Endothelial cell of umbilical vein (primary cell): ENCODE results near the gene PTGDR2. TPM values are rescaled to one million over a fixed set of nuclear protein-coding genes. Genes with fewer than 3 reads are reported as not detected.

Experiments used
- BruUV-seq: library from RNA; stranded (reverse); fragments of 400-500 nt; replicated peaks from 2 replicates; lab custom pipeline; 2021; lab: Mats Ljungman, UMichigan
- CTCF ChIA-PET: fragments of 300-600, 350-600 bp; sonication (Branson Sonifier 250); formaldehyde crosslinking; loops from one replicate; lab custom pipeline; 2021; ENCODE audit warnings: antibody characterized with exemption, inconsistent platforms; lab: Charles Lee
- POLR2A ChIA-PET: fragments of 300-600, 350-600 bp; sonication (Branson Sonifier 250); formaldehyde crosslinking; loops from one replicate; lab custom pipeline; 2021; ENCODE audit warnings: antibody characterized with exemption, inconsistent platforms; lab: Charles Lee
- DNase-seq: peaks from one replicate; pipeline ENCODE4 v3.0.0-alpha.2; 2011; ENCODE audit warnings: low read depth, low spot score
- FAIRE-seq: peaks from 2 replicates; lab custom pipeline; 2011; peaks lifted over from hg19 to GRCh38; lab: Jason Lieb, UNC
- H2AFZ ChIP-seq: 2 replicates; pipeline ENCODE4 v1.6.0; 2012; ENCODE audit warnings: low read depth, low read length, control low read depth, inconsistent platforms
- H3K27ac ChIP-seq: 2 replicates; pipeline ENCODE4 v1.5.1; 2011; ENCODE audit warnings: low read depth, mild to moderate bottlenecking, control low read depth, low read length, moderate library complexity; ENCODE audit not compliant: insufficient read depth
- H3K27me3 ChIP-seq, 2 experiments: 2 replicates each; pipeline versions ENCODE4 v1.6.0 to v1.6.1; 2011; ENCODE audit warnings: low read length in 2 of 2, mixed read lengths in 1 of 2; ENCODE audit not compliant: control insufficient read depth in 2 of 2, insufficient read depth in 2 of 2
- H3K36me3 ChIP-seq, 2 experiments: 2 replicates in 1 of 2; 3 replicates in 1 of 2; pipeline ENCODE4 v1.5.1; 2011; ENCODE audit warnings: low read length in 2 of 2, mild to moderate bottlenecking in 1 of 2, moderate library complexity in 1 of 2; ENCODE audit not compliant: control insufficient read depth in 2 of 2, insufficient read depth in 2 of 2; ENCODE audit errors: extremely low read depth in 1 of 2
- H3K4me1 ChIP-seq: 3 replicates; pipeline ENCODE4 v1.5.1; 2011; ENCODE audit warnings: mild to moderate bottlenecking, low read length; ENCODE audit not compliant: control insufficient read depth, insufficient read depth; ENCODE audit errors: extremely low read depth
- H3K4me2 ChIP-seq: 2 replicates; pipeline ENCODE4 v1.6.1; 2011; ENCODE audit warnings: low read length, control low read depth, mixed read lengths; ENCODE audit not compliant: insufficient read depth
- H3K4me3 ChIP-seq, 3 experiments: fragments of 200-600 bp in 1 of 3; sonication (generic), shearing (Covaris generic) in 1 of 3; replicated peaks in 1 of 3; 2 replicates each; pipeline ENCODE4 v1.5.1; 2011 to 2016; ENCODE audit warnings: control low read depth in 3 of 3, low read length in 3 of 3, mild to moderate bottlenecking in 2 of 3, inconsistent platforms in 1 of 3, low read depth in 1 of 3, moderate library complexity in 1 of 3; ENCODE audit not compliant: insufficient read depth in 1 of 3
- H3K79me2 ChIP-seq: 2 replicates; pipeline ENCODE4 v1.6.0; 2012; ENCODE audit warnings: low read length, inconsistent platforms; ENCODE audit not compliant: control insufficient read depth, insufficient read depth
- H3K9ac ChIP-seq: replicated peaks from 2 replicates; pipeline ENCODE3; 2011; ENCODE audit warnings: low read length, control low read depth; ENCODE audit not compliant: insufficient read depth; ENCODE audit errors: extremely low read depth
- H3K9me1 ChIP-seq: replicated peaks from 3 replicates; pipeline ENCODE4 v1.6.0; 2011; ENCODE audit warnings: mild to moderate bottlenecking, low read length; ENCODE audit not compliant: control insufficient read depth, insufficient read depth; ENCODE audit errors: extremely low read depth
- H3K9me3 ChIP-seq: replicated peaks from 2 replicates; pipeline ENCODE4 v1.5.1; 2012; ENCODE audit warnings: low read length, inconsistent platforms; ENCODE audit not compliant: control insufficient read depth, insufficient read depth
- H4K20me1 ChIP-seq: replicated peaks from 2 replicates; pipeline ENCODE3; 2011; ENCODE audit warnings: mild to moderate bottlenecking, low read length; ENCODE audit not compliant: control insufficient read depth, insufficient read depth; ENCODE audit errors: extremely low read depth
- CTCF ChIP-seq, 2 donors: IDR thresholded peaks; 1 replicate in 1 of 2; 2 replicates in 1 of 2; pipeline ENCODE4 v1.5.1; 2011; ENCODE audit warnings: low read length in 2 of 2, mild to moderate bottlenecking in 2 of 2, moderate library complexity in 2 of 2, control low read depth in 1 of 2, inconsistent platforms in 1 of 2, low read depth in 1 of 2; ENCODE audit not compliant: insufficient read depth in 1 of 2; ENCODE audit errors: extremely low read depth in 1 of 2
- EZH2 ChIP-seq: IDR thresholded peaks from 2 replicates; pipeline ENCODE4 v1.6.1; 2012; ENCODE audit warnings: borderline replicate concordance, low read depth, mild to moderate bottlenecking, moderate library complexity, low read length, inconsistent platforms; ENCODE audit not compliant: severe bottlenecking
- FOS ChIP-seq: IDR thresholded peaks from 2 replicates; pipeline ENCODE4 v1.6.1; 2011; ENCODE audit warnings: mild to moderate bottlenecking, low read length, moderate library complexity, borderline replicate concordance; ENCODE audit not compliant: insufficient read depth
- GATA2 ChIP-seq: IDR thresholded peaks from 2 replicates; pipeline ENCODE4 v1.7.0; 2011; ENCODE audit warnings: low read depth, mild to moderate bottlenecking, moderate library complexity, mixed read lengths, low read length; ENCODE audit not compliant: insufficient read length, insufficient read depth
- JUN ChIP-seq: IDR thresholded peaks from 2 replicates; pipeline ENCODE4 v1.6.1; 2011; ENCODE audit warnings: borderline replicate concordance, low read depth; ENCODE audit not compliant: insufficient read length, insufficient read depth
- MAX ChIP-seq: IDR thresholded peaks from 2 replicates; pipeline ENCODE4 v1.6.1; 2011; ENCODE audit not compliant: insufficient read depth, insufficient read length
- MYC ChIP-seq: IDR thresholded peaks from one replicate; pipeline ENCODE4 v1.6.1; 2011; ENCODE audit warnings: mild to moderate bottlenecking, low read depth, low read length
- POLR2A ChIP-seq: IDR thresholded peaks from 2 replicates; pipeline ENCODE4 v1.6.1; 2012; ENCODE audit warnings: low read depth, mild to moderate bottlenecking, control low read depth, low read length
- POLR2AphosphoS5 ChIP-seq: IDR thresholded peaks from 2 replicates; pipeline ENCODE4 v1.6.1; 2012; ENCODE audit warnings: low read depth, mild to moderate bottlenecking, control low read depth, low read length, moderate library complexity; ENCODE audit not compliant: insufficient read depth
- dilution Hi-C: fragments of 300-500 bp; cut with MboI; formaldehyde crosslinking; loops from one replicate; pipeline ENCODE4 v1.15.0; 2019; ENCODE audit warnings: low sequenced_read_pairs; ENCODE audit not compliant: extremely low pct_ligation_motif_present
- intact Hi-C: fragments of 100-400 bp; cut with micrococcal nuclease; formaldehyde crosslinking; loops from one replicate; pipeline ENCODE4 v1.10.0; 2022
- polyA plus RNA-seq, 4 experiments: library from polyadenylated mRNA; depleted of rRNA in 3 of 4; stranded (reverse) in 3 of 4; unstranded in 1 of 4; fragments of >200 nt; gene quantifications; 2 replicates each; pipeline versions ENCODE4 v1.2.1 to v1.2.3, GENCODE V29; 2011 to 2012; ENCODE audit warnings: missing spikeins in 1 of 4
- total RNA-seq: library from RNA; stranded (reverse); gene quantifications from 2 replicates; pipeline ENCODE4 v1.2.3, GENCODE V29; 2021

The PTGDR2 gene
- total and polyA plus RNA-seq, 2 donors (not counting 3 experiments of a cell fraction or from before 2014, with no cell fraction given), result 0.15 TPM; not detected in 1

GRCh38 chr11:60879104-60879503 is 23.4 kb upstream of the PTGDR2 start:
- Histone ChIP-seq H3K79me2 (no peaks in the 10 kb centered on the region), H4K20me1 (no peaks in the 10 kb centered on the region), H3K9me1 (no peaks in the 10 kb centered on the region), H3K4me1 (no peaks in the 10 kb centered on the region), H3K36me3 (no peaks in the 10 kb centered on the region), H3K9ac (no peak overlapping the region), H3K4me2 (no peak overlapping the region), H3K4me3 (no peak overlapping the region), H3K9me3 (no peaks in the 10 kb centered on the region), H3K27ac (no peak overlapping the region), H3K27me3 (no peaks in the 10 kb centered on the region), H2AFZ (no peak overlapping the region)
- no TSS peak for BruUV-seq
- CTCF ChIA-PET, result no interaction called here
- FAIRE-seq (no peak), DNase-seq (no peak)
- TF ChIP-seq GATA2 (no peak), POLR2AphosphoS5 (no peak), MAX (no peak), EZH2 (no peak), JUN (no peak), FOS (no peak), MYC (no peak), CTCF (IDR thresholded peaks at IDR 0.05; ENCODE audit: extremely low read depth in 1 of 2, insufficient read depth in 1 of 2, low read depth in 1 of 2, low read length in 2 of 2) (no peak), POLR2A (no peak)
- intact Hi-C loops (no loop called here), dilution Hi-C loops (no loop called here)
- POLR2A ChIA-PET, result no interaction called here
